Bronchial smooth muscle cell (primary cell): Measurements from ENCODE around the gene IGSF5. TPM values are rescaled to one million over a fixed set of nuclear protein-coding genes. Genes with fewer than 3 reads are reported as not detected.

Source experiments
- total RNA-seq: library from RNA; depleted of rRNA; stranded (reverse); fragments of >200 nt; gene quantifications from 2 replicates; pipeline ENCODE4 v1.2.1, GENCODE V29; 2014

The IGSF5 gene
- 0.09 and 0.32 TPM in 2 replicates for total RNA-seq

GRCh38 chr21:39744883-39745282 lies at the start of gene IGSF5:
Gene IGSF5 (plus strand): TSS chr21:39745183. CDS start chr21:39745510, 327 bp downstream.

Other genes with a start within 250 kb of the IGSF5 start
- 0.17 and 0.32 TPM in 2 replicates for gene B3GALT5, start 132.2 kb upstream of the IGSF5 start, total RNA-seq
- gene PCP4, start 122.3 kb downstream of the IGSF5 start, total RNA-seq = not detected in 2 replicates